Vagina (tissue), 2 donors: ENCODE results near the gene SOCS1.

Source experiments
- CTCF ChIP-seq, 3 experiments: fragments of 450-650 bp in 2 of 3; fragments of 200-600 bp in 1 of 3; sonication (generic) in 1 of 3; IDR thresholded peaks; one replicate each; pipeline ENCODE4 v1.5.1; 2017 to 2019; ENCODE audit warnings: antibody characterized with exemption in 3 of 3, mild to moderate bottlenecking in 2 of 3, moderate library complexity in 2 of 3
- POLR2A ChIP-seq, 2 donors: fragments of 450-650 bp; IDR thresholded peaks; one replicate each; pipeline ENCODE4 v1.6.1; 2017; ENCODE audit warnings: antibody characterized with exemption in 2 of 2, mild to moderate bottlenecking in 2 of 2, moderate library complexity in 2 of 2

GRCh38 chr16:11232852-11233726 lies 22.9 kb downstream of the SOCS1 start:
- TF ChIP-seq CTCF (IDR thresholded peaks at IDR 0.05) = no peak
- TF ChIP-seq POLR2A (IDR thresholded peaks at IDR 0.05) = no peak
